Posterior cingulate gyrus (tissue), 11 donors: ENCODE results near the gene DDIT3.
"Not testable (repeated sequence)": the region's sequence is repeated elsewhere in the genome, so short reads cannot be mapped to it uniquely, and the experiment has no call there.

ENCODE experiments used
- DNase-seq, 10 donors: peaks; one replicate each; pipeline versions ENCODE4 v3.0.0 to v3.0.0-alpha.2; 2020 to 2021; ENCODE audit warnings: mixed read lengths in 3 of 10
- intact Hi-C: fragments of 100-400 bp; cut with DNase I; formaldehyde crosslinking; loops from one replicate; pipeline ENCODE4 v1.15.1; 2023

Gene DDIT3

DNA sequence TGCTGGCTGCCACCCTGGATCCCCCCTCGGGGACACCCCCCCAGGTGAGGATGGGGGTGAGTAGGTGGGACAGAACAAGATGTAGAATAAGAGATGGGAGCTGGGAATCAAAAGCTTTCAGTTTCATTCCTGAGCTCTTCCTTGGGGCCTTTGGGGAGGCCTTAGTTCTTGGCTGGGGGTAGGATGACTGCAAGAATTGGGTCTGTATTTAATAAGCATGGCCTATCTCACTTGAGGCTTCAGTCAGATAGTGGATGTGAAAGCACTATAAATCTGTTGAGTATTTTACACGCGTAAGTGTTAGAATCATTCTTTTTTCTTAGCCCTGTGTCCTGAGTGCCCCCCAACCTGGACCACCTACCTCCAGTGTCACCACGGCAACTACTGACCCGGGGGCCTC lies 6.9 kb upstream of the DDIT3 start:
- intact Hi-C loops = no loop called here
- DNase-seq = no peak

GRCh38 chr12:57526477-57527126 lies 6.3 kb upstream of the DDIT3 start:
- intact Hi-C loops = no loop called here
- no peak for DNase-seq

DNA sequence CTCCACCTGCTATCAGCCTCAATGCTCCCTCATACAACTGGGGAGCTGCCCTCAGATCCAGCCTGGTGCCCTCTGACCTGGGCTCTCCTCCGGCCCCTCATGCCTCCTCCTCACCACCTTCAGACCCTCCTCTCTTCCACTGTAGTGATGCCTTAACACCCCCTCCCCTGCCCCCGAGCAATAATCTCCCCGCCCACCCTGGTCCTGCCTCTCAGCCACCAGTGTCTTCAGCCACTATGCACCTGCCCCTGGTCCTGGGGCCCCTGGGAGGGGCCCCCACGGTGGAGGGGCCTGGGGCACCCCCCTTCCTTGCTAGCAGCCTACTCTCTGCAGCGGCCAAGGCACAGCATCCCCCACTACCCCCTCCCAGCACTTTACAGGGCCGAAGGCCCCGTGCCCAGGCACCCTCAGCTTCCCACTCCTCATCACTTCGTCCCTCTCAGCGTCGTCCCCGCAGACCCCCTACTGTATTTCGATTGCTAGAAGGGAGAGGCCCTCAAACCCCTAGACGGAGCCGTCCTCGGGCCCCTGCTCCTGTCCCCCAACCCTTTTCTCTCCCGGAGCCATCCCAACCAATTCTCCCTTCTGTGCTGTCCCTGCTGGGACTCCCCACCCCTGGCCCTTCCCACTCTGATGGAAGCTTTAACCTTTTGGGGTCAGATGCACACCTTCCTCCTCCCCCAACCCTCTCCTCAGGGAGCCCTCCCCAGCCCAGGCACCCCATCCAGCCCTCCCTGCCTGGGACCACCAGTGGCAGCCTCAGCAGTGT lies 5.5 kb upstream of the DDIT3 start:
- intact Hi-C loops = no loop called here
- no peak for DNase-seq

DNA sequence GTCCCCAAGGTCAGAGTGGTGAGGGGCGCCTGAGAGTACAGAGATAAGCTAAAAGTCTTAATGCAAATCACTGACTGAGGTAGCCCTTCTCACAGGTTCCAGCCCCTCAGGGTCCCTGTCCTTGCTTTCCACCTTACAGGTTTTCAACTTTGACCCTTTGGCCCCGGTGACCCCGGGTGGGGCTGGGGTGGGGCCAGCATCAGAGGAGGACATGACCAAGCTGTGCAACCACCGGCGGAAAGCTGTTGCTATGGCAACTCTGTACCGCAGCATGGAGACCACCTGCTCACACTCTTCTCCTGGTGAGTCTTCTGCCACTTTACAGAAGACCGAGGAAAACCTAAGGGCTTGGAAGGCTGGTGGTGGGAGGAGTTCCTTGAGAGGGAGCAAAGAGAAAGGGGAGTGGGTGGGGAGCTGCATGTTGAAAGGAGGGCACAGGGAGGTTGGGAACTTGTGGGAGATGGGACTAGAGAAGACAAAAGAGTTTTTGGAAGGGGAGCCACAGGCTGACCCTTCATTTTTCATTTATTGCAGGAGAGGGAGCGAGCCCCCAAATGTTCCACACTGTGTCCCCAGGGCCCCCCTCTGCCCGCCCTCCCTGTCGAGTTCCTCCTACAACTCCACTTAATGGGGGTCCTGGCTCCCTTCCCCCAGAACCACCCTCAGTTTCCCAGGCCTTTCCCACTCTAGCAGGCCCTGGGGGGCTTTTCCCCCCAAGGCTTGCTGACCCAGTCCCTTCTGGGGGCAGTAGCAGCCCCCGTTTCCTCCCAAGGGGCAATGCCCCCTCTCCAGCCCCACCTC lies 4.7 kb upstream of the DDIT3 start:
- no peak for DNase-seq
- intact Hi-C loops = no loop called here

- DNase-seq = no peak
- intact Hi-C loops = loop anchor here (2.0 kb wide), 1 partner anchor 23 kb away; the partner anchor contains the start of gene DCTN2
Observed at GRCh38 chr12:57523706-57524614, 3.6 kb upstream of the DDIT3 start.

GRCh38 chr12:57522887-57523705 lies 2.8 kb upstream of the DDIT3 start:
- intact Hi-C loops = loop anchor here (2.0 kb wide), 1 partner anchor 24 kb away; the partner anchor contains the start of gene DCTN2

DNA sequence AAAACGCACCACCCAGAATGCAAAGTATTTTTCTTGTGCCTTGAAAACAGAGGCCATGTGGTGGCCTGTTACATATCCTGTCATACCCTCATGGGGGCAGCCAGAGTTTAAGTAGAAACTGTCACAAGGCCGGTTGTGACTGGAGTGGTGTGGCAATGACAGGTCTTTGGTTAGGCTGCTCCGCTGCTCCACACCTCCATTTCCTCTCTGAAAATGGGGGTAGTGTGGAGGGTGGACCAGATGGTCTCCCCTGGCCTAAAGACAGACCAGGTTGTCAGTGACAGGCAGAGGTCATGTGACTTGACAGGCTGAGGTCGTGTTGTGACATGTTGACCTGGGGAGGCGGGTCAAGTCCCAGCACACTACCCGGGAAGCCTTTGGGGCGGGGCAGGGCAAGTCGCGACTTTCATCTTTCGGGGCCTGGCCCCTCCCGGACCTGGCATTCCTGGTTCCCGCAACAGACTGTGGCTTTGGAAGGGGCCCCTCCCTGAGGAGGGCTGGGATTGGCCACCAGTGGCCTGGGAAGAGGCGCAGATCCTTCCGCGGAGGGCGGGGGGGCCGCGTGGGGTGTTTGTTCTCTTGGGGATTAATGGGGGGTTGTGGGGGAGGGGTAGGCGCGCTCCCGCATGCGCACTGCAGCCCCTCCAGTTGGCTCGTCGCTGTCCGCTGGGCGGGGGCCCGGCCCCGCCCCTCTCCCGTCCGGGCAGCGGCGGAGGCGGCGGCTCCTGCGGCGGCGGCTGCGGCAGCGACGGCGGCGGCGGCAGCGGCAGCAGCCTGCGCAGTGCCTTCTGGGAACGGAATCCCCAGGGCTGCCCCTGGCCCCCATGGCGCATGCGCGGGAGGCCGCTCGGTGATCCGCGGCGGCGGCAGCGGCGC lies 1.9 kb upstream of the DDIT3 start, which contains the start of gene MBD6:
Gene MBD6 (plus strand): TSS at position 814 of the 876 bp plus-strand sequence. CDS start 1,480 bp downstream, outside the sequence.
- peak; percentile 87 to 99 (median 91) for DNase-seq
- intact Hi-C loops = loop anchor here (2.0 kb wide), 1 partner anchor 25 kb away; the partner anchor contains the start of gene DCTN2

More at GRCh38 chr12:57522887-57523705, 2.8 kb upstream of the DDIT3 start:
- DNase-seq = peak in 5 of 10 donors; percentile 18 to 86 (median 33)

- intact Hi-C loops = loop anchor here (2.0 kb wide), 1 partner anchor 25 kb away; the partner anchor contains the start of gene DCTN2
- DNase-seq = peak in 7 of 10 donors; percentile 23 to 89 (median 49)
Observed at GRCh38 chr12:57521525-57522010, 1.3 kb upstream of the DDIT3 start.

- intact Hi-C loops = loop anchor here (2.0 kb wide), 1 partner anchor 31 kb away; the partner anchor contains the start of gene MARS1
- peak in 2 of 10 donors; percentile 20 to 28 for DNase-seq
Observed at GRCh38 chr12:57519796-57520052, 590 bp downstream of the DDIT3 start.

- intact Hi-C loops = loop anchor here (2.0 kb wide), 1 partner anchor 30 kb away; the partner anchor contains the start of gene MARS1
- DNase-seq = no peak
Observed at GRCh38 chr12:57518920-57519795, 1.2 kb downstream of the DDIT3 start.

DNA sequence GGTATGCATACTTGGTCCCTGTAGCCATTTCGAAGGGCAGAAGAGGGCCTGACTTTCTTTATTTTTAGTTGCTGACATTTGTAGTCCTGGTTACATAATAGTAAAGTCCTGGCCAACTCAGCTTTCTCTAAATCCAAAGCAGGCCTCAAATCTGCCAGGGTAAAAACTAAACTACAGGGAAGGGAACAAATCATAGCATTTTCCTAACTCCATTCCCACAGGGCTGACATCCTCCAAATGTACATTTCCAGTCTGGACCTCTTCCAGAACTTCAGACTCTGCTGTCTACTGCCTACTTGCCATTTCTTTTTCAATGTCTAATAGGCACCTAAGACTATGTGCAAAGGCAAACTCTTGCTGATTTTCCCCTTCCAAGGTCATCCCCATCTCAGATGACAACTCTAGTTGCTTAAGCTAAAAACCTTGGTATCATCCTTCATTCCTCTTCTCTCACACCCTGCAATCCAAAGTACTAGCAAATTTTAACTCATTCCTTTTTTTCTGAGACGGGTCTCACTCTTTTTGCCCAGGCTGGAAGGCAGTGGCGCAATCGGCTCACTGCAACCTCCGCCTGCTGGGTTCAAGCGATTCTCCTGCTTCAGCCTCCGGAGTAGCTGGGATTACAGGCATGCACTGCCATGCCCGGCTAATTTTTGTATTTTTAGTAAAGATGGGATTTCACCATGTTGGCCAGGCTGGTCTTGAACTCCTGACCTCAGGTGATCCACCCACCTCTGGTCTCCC lies 2.0 kb downstream of the DDIT3 start:
- no peak for DNase-seq
- intact Hi-C loops = loop anchor here (2.0 kb wide), 1 partner anchor 30 kb away; the partner anchor contains the start of gene MARS1

DNA sequence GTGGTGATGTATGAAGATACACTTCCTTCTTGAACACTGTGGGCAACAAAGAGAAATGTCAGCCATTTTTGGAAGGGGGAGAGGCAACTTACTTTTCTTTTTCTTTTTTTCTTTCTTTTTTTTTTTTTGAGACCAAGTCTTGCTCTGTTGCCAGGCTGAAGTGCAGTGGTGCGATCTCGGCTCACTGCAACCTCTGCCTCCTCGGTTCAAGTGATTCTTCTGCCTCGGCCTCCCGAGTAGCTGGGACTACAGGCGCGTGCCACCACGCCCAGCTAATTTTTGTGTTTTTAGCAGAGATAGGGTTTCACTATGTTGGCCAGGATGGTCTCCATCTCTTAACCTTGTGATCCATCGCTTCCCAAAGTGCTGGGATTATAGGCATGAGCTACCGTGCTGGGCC lies 2.6 kb downstream of the DDIT3 start:
- DNase-seq = not testable (repeated sequence)
- intact Hi-C loops = loop anchor here (2.0 kb wide), 1 partner anchor 29 kb away; the partner anchor contains the start of gene MARS1

GRCh38 chr12:57517187-57517586 lies 3.1 kb downstream of the DDIT3 start:
- no peak for DNase-seq
- intact Hi-C loops = no loop called here

GRCh38 chr12:57516617-57517153 lies 3.6 kb downstream of the DDIT3 start:
- intact Hi-C loops = no loop called here
- DNase-seq = no peak

DNA sequence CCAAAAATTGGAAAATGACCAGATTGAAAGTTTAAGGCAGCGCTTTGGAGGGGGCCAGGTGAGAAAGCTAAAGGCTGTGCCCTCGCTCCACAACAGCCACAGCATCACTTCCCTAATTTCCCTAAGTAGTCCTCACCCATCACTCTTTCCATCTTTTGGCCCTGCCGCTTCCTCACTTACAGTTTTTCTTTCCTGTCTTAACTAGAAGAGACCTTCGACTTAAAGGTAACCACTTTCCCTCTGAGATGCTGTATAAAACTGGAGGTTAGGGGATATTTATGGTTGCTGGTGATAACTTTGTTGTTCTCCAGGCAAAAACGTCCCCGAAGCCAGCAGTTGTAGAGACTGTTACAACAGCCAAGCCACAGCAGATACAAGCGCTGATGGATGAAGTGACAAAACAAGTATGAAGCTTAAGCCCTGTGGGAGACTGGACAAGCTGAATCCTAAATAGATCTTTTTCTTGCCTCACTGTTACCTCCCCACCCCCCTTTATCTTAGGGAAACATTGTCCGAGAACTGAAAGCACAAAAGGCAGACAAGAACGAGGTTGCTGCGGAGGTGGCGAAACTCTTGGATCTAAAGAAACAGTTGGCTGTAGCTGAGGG lies 4.3 kb downstream of the DDIT3 start:
- intact Hi-C loops = no loop called here
- DNase-seq = no peak
